IMR-90 (cell line): ENCODE measurements around the gene DCDC2. TPM values are rescaled to one million over a fixed set of nuclear protein-coding genes. Genes with fewer than 3 reads are reported as not detected.

Experiments used
- ATAC-seq: fragments of 200-7000 bp; cut with Tn5 transposase; 2 replicates; pipeline ENCODE4 v1.9.1; 2020; ENCODE audit warnings: low read depth, mild to moderate bottlenecking, moderate library complexity
- BruUV-seq: library from RNA; stranded (reverse); fragments of 400-500 nt; replicated peaks from 2 replicates; lab custom pipeline; 2021; lab: Mats Ljungman, UMichigan
- CTCF ChIA-PET: fragments of 300-600 bp; formaldehyde crosslinking; extraction: SDS; loops from one replicate; lab custom pipeline; 2021; ENCODE audit warnings: antibody characterized with exemption; lab: Yijun Ruan, JAX
- POLR2A ChIA-PET: fragments of 300-600 bp; sonication (Branson Sonifier 250); formaldehyde crosslinking; loops from one replicate; lab custom pipeline; 2022; ENCODE audit warnings: antibody characterized with exemption; ENCODE audit not compliant: unreplicated experiment; lab: Charles Lee
- DNase-seq: peaks from one replicate; pipeline ENCODE4 v3.0.0; 2013
- H2AFZ ChIP-seq: replicated peaks from 2 replicates; pipeline ENCODE3; 2013; ENCODE audit warnings: low read length, mild to moderate bottlenecking; ENCODE audit not compliant: poor library complexity
- H2AK5ac ChIP-seq: 2 replicates; pipeline ENCODE4 v1.6.1; 2013; ENCODE audit warnings: low read depth, low read length, inconsistent platforms
- H2AK9ac ChIP-seq: replicated peaks from 2 replicates; pipeline ENCODE3; 2013; ENCODE audit warnings: mild to moderate bottlenecking, low read depth, low read length, moderate library complexity; ENCODE audit not compliant: poor library complexity
- H2BK120ac ChIP-seq: 2 replicates; pipeline ENCODE4 v1.6.1; 2013; ENCODE audit warnings: low read depth, low read length, inconsistent platforms
- H2BK15ac ChIP-seq: 3 replicates; pipeline ENCODE4 v1.6.1; 2013; ENCODE audit warnings: low read depth, low read length, inconsistent platforms
- H2BK20ac ChIP-seq: 2 replicates; pipeline ENCODE4 v1.6.1; 2013; ENCODE audit warnings: low read depth, mild to moderate bottlenecking, inconsistent platforms, low read length, moderate library complexity
- H2BK5ac ChIP-seq: 2 replicates; pipeline ENCODE4 v1.6.1; 2013; ENCODE audit warnings: mild to moderate bottlenecking, low read depth, low read length, inconsistent platforms; ENCODE audit not compliant: poor library complexity, severe bottlenecking
- H3K14ac ChIP-seq: replicated peaks from 2 replicates; pipeline ENCODE4 v1.6.1; 2013; ENCODE audit warnings: low read depth, low read length, inconsistent platforms
- H3K18ac ChIP-seq: 2 replicates; pipeline ENCODE4 v1.6.1; 2013; ENCODE audit warnings: low read depth, low read length, control low read depth
- H3K23ac ChIP-seq: 2 replicates; pipeline ENCODE4 v1.6.1; 2013; ENCODE audit warnings: low read depth, low read length, inconsistent platforms
- H3K27ac ChIP-seq: 2 replicates; pipeline ENCODE4 v1.5.1; 2013; ENCODE audit warnings: mild to moderate bottlenecking, control low read depth, low read length; ENCODE audit not compliant: insufficient read depth
- H3K27me3 ChIP-seq: 2 replicates; pipeline ENCODE4 v1.6.1; 2013; ENCODE audit warnings: low read length; ENCODE audit not compliant: control insufficient read depth, insufficient read depth
- H3K36me3 ChIP-seq: 2 replicates; pipeline ENCODE4 v1.6.1; 2013; ENCODE audit warnings: low read length, mixed read lengths; ENCODE audit not compliant: control insufficient read depth, insufficient read depth
- H3K4ac ChIP-seq: 2 replicates; pipeline ENCODE4 v1.6.1; 2013; ENCODE audit warnings: low read depth, low read length, inconsistent platforms
- H3K4me1 ChIP-seq: 2 replicates; pipeline ENCODE4 v1.6.1; 2013; ENCODE audit warnings: low read length, mixed read lengths; ENCODE audit not compliant: control insufficient read depth, insufficient read depth
- H3K4me2 ChIP-seq: 2 replicates; pipeline ENCODE4 v1.6.1; 2013; ENCODE audit warnings: low read depth, mild to moderate bottlenecking, control low read depth, low read length, moderate library complexity
- H3K4me3 ChIP-seq: 2 replicates; pipeline ENCODE4 v1.5.1; 2013; ENCODE audit warnings: low read depth, mild to moderate bottlenecking, control low read depth, low read length, moderate library complexity; ENCODE audit not compliant: insufficient read depth
- H3K56ac ChIP-seq: 2 replicates; pipeline ENCODE4 v1.6.1; 2013; ENCODE audit warnings: low read length, inconsistent platforms; ENCODE audit not compliant: insufficient read depth; ENCODE audit errors: extremely low read depth
- H3K79me1 ChIP-seq, 2 experiments: 2 replicates each; pipeline ENCODE4 v1.6.1; 2013; ENCODE audit warnings: low read length in 2 of 2, inconsistent platforms in 1 of 2, low read depth in 1 of 2
- H3K9ac ChIP-seq: 2 replicates; pipeline ENCODE4 v1.6.1; 2013; ENCODE audit warnings: low read depth, low read length, control low read depth
- H3K9me1 ChIP-seq: 2 replicates; pipeline ENCODE4 v1.6.1; 2013; ENCODE audit warnings: low read length, inconsistent platforms; ENCODE audit not compliant: insufficient read depth
- H3K9me3 ChIP-seq: 2 replicates; pipeline ENCODE4 v1.6.1; 2013; ENCODE audit warnings: low read length; ENCODE audit not compliant: control insufficient read depth, insufficient read depth
- H4K20me1 ChIP-seq: 2 replicates; pipeline ENCODE4 v1.6.1; 2013; ENCODE audit warnings: low read length, inconsistent platforms; ENCODE audit not compliant: insufficient read depth
- H4K5ac ChIP-seq: 2 replicates; pipeline ENCODE4 v1.6.1; 2013; ENCODE audit warnings: mild to moderate bottlenecking, low read depth, low read length, control low read depth
- H4K8ac ChIP-seq, 2 experiments: 2 replicates each; pipeline ENCODE4 v1.6.1; 2013; ENCODE audit warnings: low read depth in 2 of 2, low read length in 2 of 2, control low read depth in 1 of 2, inconsistent platforms in 1 of 2
- H4K91ac ChIP-seq: 2 replicates; pipeline ENCODE4 v1.6.1; 2013; ENCODE audit warnings: low read depth, low read length, inconsistent platforms; ENCODE audit not compliant: insufficient read depth
- FOS ChIP-seq: fragments of 150-350 bp; IDR thresholded peaks from 2 replicates; pipeline ENCODE4 v1.6.1; 2016; ENCODE audit warnings: low read depth, low read length
- MAZ ChIP-seq: IDR thresholded peaks from 2 replicates; pipeline ENCODE4 v1.6.1; 2012; ENCODE audit warnings: low read depth, mild to moderate bottlenecking, low read length, improper control_type of control experiment, moderate library complexity, borderline replicate concordance
- WGBS, 2 experiments: methylation state at CpG; one replicate each; pipeline versions ENCODE4 v1.1.5 to v1.1.7; 2013; ENCODE audit warnings: missing lambda C conversion rate in 2 of 2; ENCODE audit not compliant: insufficient read length in 1 of 2; ENCODE audit errors: extremely low coverage in 2 of 2; 5-methylcytosine and 5-hydroxymethylcytosine counted together
- dilution Hi-C: fragments of 300-500 bp; cut with HindIII; formaldehyde crosslinking; loops from one replicate; pipeline ENCODE4 v1.14.3; 2018; ENCODE audit warnings: low sequenced_read_pairs; ENCODE audit not compliant: unreplicated experiment
- in situ Hi-C: fragments of 300-500 bp; cut with MboI; formaldehyde crosslinking; loops from 3 replicates; pipeline ENCODE4 v1.14.3; 2019; ENCODE audit warnings: low sequenced_read_pairs, inconsistent platforms, mixed read lengths
- intact Hi-C: fragments of 100-400 bp; cut with micrococcal nuclease; formaldehyde crosslinking; loops from 2 replicates; pipeline ENCODE4 v1.10.0; 2022
- polyA plus RNA-seq, 3 experiments: library from polyadenylated mRNA; depleted of rRNA; stranded (reverse); fragments of >200 nt; gene quantifications; 2 replicates each; pipeline ENCODE4 v1.2.3, GENCODE V29; 2012; ENCODE audit warnings: low replicate concordance in 1 of 3
- total RNA-seq: library from RNA; depleted of rRNA; stranded (reverse); fragments of >200 nt; gene quantifications from 2 replicates; pipeline ENCODE4 v1.2.3, GENCODE V29; 2012

The DCDC2 gene
- total and polyA plus RNA-seq, 2 of the 4 experiments (the other 2 are of a cell fraction), result not detected

DNA sequence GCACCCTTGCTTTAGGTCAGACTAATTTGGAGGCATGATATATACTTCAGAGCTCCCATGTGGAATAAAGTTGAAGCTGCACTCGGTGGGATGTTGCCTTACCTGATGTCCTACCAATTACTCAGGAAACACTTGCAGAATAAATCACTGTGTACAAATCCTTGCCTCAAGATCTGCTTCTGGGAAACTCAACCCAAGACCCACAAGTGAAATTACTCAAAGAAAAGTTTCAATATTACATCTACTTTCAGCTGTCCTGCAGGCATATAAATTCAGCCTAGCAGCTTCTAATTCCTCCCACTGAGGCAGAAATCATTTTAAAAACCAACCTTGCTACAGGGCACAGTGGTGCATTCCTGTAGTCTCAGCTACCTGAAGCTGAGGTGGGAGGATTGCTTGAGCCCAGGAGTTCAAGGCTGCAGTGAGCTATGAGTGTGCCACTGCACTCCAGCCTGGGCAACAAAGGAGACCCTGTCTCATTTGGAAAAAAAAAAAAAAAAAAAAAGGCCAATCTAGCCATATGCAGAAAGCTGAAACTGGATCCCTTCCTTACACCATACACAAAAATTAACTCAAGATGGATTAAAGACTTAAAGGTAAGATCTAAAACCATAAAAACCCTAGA lies 20.7 kb upstream of the DCDC2 start:
- no peak overlapping the region for H2BK120ac ChIP-seq
- intact Hi-C loops, result no loop called here
- no peak overlapping the region for H3K9ac ChIP-seq

More for the DNA sequence above, 20.7 kb upstream of the DCDC2 start:
- DNase-seq, result no peak
- H3K18ac ChIP-seq, result no peak overlapping the region
- WGBS, 2 experiments, result no CpG with 5 or more reads among the region's 1 CpG
- no peak overlapping the region for H3K4me3 ChIP-seq
- no TSS peak for BruUV-seq
- no peak overlapping the region for H4K91ac ChIP-seq
- H2BK20ac ChIP-seq, result no peak overlapping the region
- H2AK9ac ChIP-seq, result no peak overlapping the region
- H2BK15ac ChIP-seq, result no peak overlapping the region
- CTCF ChIA-PET, result interaction anchor here (0.7 kb wide), 1 partner anchor 23 kb away, joined by 3 read pairs; no protein-coding TSS in a partner anchor
- H4K20me1 ChIP-seq, result no peaks in the 10 kb centered on the region
- no peak overlapping the region for H4K5ac ChIP-seq
- no peak overlapping the region for H4K8ac ChIP-seq
- no peaks in the 10 kb centered on the region for H3K4me1 ChIP-seq
- no peak overlapping the region for H3K4me2 ChIP-seq
- H3K56ac ChIP-seq, result no peak overlapping the region
- in situ Hi-C loops, result no loop called here
- no peaks in the 10 kb centered on the region for H3K27me3 ChIP-seq
- H2AK5ac ChIP-seq, result no peak overlapping the region
- no peaks in the 10 kb centered on the region for H3K79me1 ChIP-seq
- H2AFZ ChIP-seq, result no peak overlapping the region
- ATAC-seq, result no peak
- no peak overlapping the region for H3K14ac ChIP-seq
- H3K9me1 ChIP-seq, result no peaks in the 10 kb centered on the region
- H3K23ac ChIP-seq, result no peak overlapping the region
- TF ChIP-seq MAZ (no peak), FOS (no peak)
- H2BK5ac ChIP-seq, result no peak overlapping the region
- H3K36me3 ChIP-seq, result no peaks in the 10 kb centered on the region
- dilution Hi-C loops, result no loop called here
- no peak overlapping the region for H3K27ac ChIP-seq
- H3K9me3 ChIP-seq, result no peaks in the 10 kb centered on the region
- no peak overlapping the region for H3K4ac ChIP-seq
- POLR2A ChIA-PET, result no interaction called here
